ENCODE data around the gene MIB1. TPM values are rescaled to one million over a fixed set of nuclear protein-coding genes. Genes with fewer than 3 reads are reported as not detected.

The MIB1 gene
- total and polyA plus RNA-seq, 12 donors = 3.1 to 50.1 (median 20.7) TPM

DNA sequence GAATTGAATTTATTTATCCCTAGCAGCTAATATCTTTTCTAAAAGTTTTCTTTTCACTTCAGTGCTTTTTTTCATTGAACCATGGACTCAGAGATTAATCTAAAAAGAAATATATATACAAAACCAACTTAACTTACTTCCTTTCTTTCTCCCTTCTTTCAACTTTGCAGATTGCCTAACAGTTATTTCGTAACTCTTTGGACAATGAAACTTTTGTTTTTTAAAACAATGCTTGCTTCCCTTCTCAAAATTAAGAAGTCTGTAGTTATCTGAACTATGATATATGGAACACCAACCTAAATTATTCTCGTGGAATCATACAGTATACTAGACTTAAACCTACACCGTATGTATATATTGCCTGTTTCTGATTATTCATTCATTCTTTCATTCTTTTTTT is 62.9 kb downstream of the MIB1 start:
- 71 to 81% (median 77%) methylated on average over 3 of the region's 3 CpGs for WGBS, 4 donors
- intact Hi-C loops (cut with DNase I) = no loop called here
- H3K27me3 ChIP-seq = no peaks in the 10 kb centered on the region
- no peak for DNase-seq
- no peak overlapping the region for H3K27ac ChIP-seq
- no peaks in the 10 kb centered on the region for H3K9me3 ChIP-seq (replicated peaks in 1 of 3)
- H3K4me1 ChIP-seq (replicated peaks in 1 of 2) = no peaks in the 10 kb centered on the region
- TF ChIP-seq, protein P1, sequence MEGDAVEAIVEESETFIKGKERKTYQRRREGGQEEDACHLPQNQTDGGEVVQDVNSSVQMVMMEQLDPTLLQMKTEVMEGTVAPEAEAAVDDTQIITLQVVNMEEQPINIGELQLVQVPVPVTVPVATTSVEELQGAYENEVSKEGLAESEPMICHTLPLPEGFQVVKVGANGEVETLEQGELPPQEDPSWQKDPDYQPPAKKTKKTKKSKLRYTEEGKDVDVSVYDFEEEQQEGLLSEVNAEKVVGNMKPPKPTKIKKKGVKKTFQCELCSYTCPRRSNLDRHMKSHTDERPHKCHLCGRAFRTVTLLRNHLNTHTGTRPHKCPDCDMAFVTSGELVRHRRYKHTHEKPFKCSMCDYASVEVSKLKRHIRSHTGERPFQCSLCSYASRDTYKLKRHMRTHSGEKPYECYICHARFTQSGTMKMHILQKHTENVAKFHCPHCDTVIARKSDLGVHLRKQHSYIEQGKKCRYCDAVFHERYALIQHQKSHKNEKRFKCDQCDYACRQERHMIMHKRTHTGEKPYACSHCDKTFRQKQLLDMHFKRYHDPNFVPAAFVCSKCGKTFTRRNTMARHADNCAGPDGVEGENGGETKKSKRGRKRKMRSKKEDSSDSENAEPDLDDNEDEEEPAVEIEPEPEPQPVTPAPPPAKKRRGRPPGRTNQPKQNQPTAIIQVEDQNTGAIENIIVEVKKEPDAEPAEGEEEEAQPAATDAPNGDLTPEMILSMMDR (IDR thresholded peaks at IDR 0.05) = no peak
- no peak for TF ChIP-seq POLR2A (IDR thresholded peaks at IDR 0.05)
- no peak overlapping the region for H3K4me3 ChIP-seq
- peaks cover 0 to 5% of the 10 kb centered on the region in 2 donors for H3K36me3 ChIP-seq (replicated peaks in 1 of 2)

GRCh38 chr18:21805771-21806366 is 65.3 kb downstream of the MIB1 start:
- H3K27ac ChIP-seq = no peak overlapping the region
- H3K36me3 ChIP-seq (replicated peaks in 1 of 2) = peaks cover 0 to 5% of the 10 kb centered on the region in 2 donors

GRCh38 chr18:21808185-21808584 is 67.6 kb downstream of the MIB1 start:
- intact Hi-C loops (cut with DNase I) = no loop called here
- H3K4me3 ChIP-seq = no peak overlapping the region
- TF ChIP-seq, protein P1 (IDR thresholded peaks at IDR 0.05) = no peak
- TF ChIP-seq POLR2A (IDR thresholded peaks at IDR 0.05) = no peak
- H3K27ac ChIP-seq = no peak overlapping the region
- 96 to 99% (median 98%) methylated on average over 3 of the region's 3 CpGs for WGBS, 4 donors
- no peaks in the 10 kb centered on the region for H3K27me3 ChIP-seq
- DNase-seq = no peak
- no peaks in the 10 kb centered on the region for H3K36me3 ChIP-seq (replicated peaks in 1 of 2)
- H3K9me3 ChIP-seq (replicated peaks in 1 of 3) = no peaks in the 10 kb centered on the region
- no peaks in the 10 kb centered on the region for H3K4me1 ChIP-seq (replicated peaks in 1 of 2)

More at GRCh38 chr18:21805771-21806366, 65.3 kb downstream of the MIB1 start:
- Histone ChIP-seq H3K4me1 (replicated peaks in 1 of 2) (no peaks in the 10 kb centered on the region), H3K4me3 (no peak overlapping the region), H3K9me3 (replicated peaks in 1 of 3) (no peaks in the 10 kb centered on the region), H3K27me3 (no peaks in the 10 kb centered on the region)
- no peak for TF ChIP-seq POLR2A (IDR thresholded peaks at IDR 0.05)
- TF ChIP-seq, protein P1 (IDR thresholded peaks at IDR 0.05) = no peak
- 92 to 97% (median 96%) methylated on average over 9 of the region's 9 CpGs for WGBS, 4 donors
- no peak for DNase-seq
- intact Hi-C loops (cut with DNase I) = no loop called here

DNA sequence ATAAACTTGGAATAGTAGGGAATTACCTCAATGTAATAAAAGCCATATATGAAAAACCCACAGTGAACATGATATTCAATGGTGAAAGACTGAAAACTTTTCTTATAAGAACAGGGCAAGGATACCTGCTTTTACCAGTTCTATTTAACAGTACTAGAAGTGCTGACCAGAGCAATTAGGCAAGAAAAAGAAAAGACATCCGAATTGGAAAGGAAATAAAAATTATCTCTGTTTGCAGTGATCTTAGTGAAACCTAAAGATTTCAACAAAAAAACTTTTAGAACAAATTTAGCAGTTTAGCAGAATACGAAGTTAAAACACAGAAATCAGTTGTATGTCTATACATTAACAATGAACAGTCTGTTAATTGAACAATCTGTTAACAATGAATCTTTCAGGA is 69.1 kb downstream of the MIB1 start:
- intact Hi-C loops (cut with DNase I) = no loop called here
- no peaks in the 10 kb centered on the region for H3K36me3 ChIP-seq (replicated peaks in 1 of 2)
- 94 to 99% (median 97%) methylated on average over 2 of the region's 2 CpGs for WGBS, 4 donors

More for the DNA sequence above, 69.1 kb downstream of the MIB1 start:
- TF ChIP-seq, protein P1 (IDR thresholded peaks at IDR 0.05) = no peak
- no peak for TF ChIP-seq POLR2A (IDR thresholded peaks at IDR 0.05)
- Histone ChIP-seq H3K4me1 (replicated peaks in 1 of 2) (no peaks in the 10 kb centered on the region), H3K27ac (no peak overlapping the region), H3K27me3 (no peaks in the 10 kb centered on the region), H3K9me3 (replicated peaks in 1 of 3) (no peaks in the 10 kb centered on the region), H3K4me3 (no peak overlapping the region)
- no peak for DNase-seq
